IPS-15b (cell line): Measurements from ENCODE around the gene C18orf54.

Experiments
- H3K27me3 ChIP-seq: one replicate; pipeline ENCODE4 v1.6.1; 2013; ENCODE audit warnings: low read length; ENCODE audit not compliant: control insufficient read depth, insufficient read depth
- H3K36me3 ChIP-seq: one replicate; pipeline ENCODE4 v1.6.1; 2013; ENCODE audit warnings: low read length; ENCODE audit not compliant: control insufficient read depth, insufficient read depth
- H3K4me1 ChIP-seq: one replicate; pipeline ENCODE4 v1.6.1; 2013; ENCODE audit warnings: mild to moderate bottlenecking, low read length; ENCODE audit not compliant: control insufficient read depth, insufficient read depth
- H3K4me3 ChIP-seq: one replicate; pipeline ENCODE4 v1.5.1; 2013; ENCODE audit warnings: low read depth, low read length
- H3K9ac ChIP-seq: one replicate; pipeline ENCODE4 v1.6.1; 2013; ENCODE audit warnings: low read depth, mild to moderate bottlenecking, low read length
- H3K9me3 ChIP-seq: one replicate; pipeline ENCODE4 v1.6.1; 2013; ENCODE audit warnings: mild to moderate bottlenecking, low read length; ENCODE audit not compliant: control insufficient read depth, insufficient read depth

C18orf54 gene

DNA sequence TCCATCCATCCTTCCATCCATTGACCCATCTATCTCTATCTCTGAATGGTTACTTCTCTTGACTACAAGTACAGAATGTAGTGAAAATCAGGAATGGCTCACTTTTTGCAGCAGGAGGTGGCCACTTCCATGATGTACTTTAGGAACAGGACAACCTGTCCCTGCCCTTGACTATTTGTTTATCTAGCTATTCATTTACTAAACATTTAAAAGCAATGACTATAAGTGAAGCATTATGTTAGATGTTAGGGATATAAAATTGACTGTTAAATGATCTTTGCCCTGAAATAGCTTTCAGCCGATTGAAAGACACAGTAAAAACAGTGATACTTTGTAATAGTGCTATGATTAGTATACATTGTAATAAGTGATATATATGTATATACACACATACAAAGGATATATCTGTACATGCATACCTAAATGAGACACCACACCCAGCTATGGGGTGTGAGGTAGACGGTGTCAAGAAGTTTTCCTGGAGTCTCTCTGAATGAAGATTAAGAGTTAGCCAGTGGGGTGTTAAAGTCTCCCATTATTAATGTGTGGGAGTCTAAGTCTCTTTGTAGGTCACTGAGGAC, 68.5 kb downstream of the C18orf54 start:
- Histone ChIP-seq H3K4me3 (no peak overlapping the region), H3K27me3 (no peaks in the 10 kb centered on the region), H3K9me3 (no peaks in the 10 kb centered on the region), H3K9ac (no peak overlapping the region), H3K4me1 (no peaks in the 10 kb centered on the region), H3K36me3 (no peaks in the 10 kb centered on the region)
